Heart left ventricle (tissue), 16 donors: ENCODE data around the gene C7orf57. TPM values are rescaled to one million over a fixed set of nuclear protein-coding genes. Genes with fewer than 3 reads are reported as not detected.
"Not testable (repeated sequence)": the region's sequence is repeated elsewhere in the genome, so short reads cannot be mapped to it uniquely, and the experiment has no call there.

Experiments used
- ATAC-seq, 4 donors: fragments of 200-7000 bp; cut with Tn5 transposase; one replicate each; pipeline ENCODE4 v1.9.1; 2020 to 2022; ENCODE audit warnings: moderate library complexity in 4 of 4, mild to moderate bottlenecking in 3 of 4, moderate number of reproducible peaks in 1 of 4
- DNase-seq, 5 donors: peaks; one replicate each; pipeline ENCODE4 v3.0.0-alpha.2; 2020
- H3K27ac ChIP-seq, 12 donors: fragments of 200-600 bp; sonication (generic) in 4 of 12; one replicate each; pipeline versions ENCODE4 v1.5.0 to v1.8.0; 2016 to 2022; ENCODE audit warnings: mild to moderate bottlenecking in 2 of 12
- H3K27me3 ChIP-seq, 9 donors: fragments of 200-600 bp; sonication (generic) in 2 of 9; one replicate each; pipeline versions ENCODE4 v1.5.1 to v1.8.0; 2016 to 2022; ENCODE audit warnings: mild to moderate bottlenecking in 3 of 9
- H3K36me3 ChIP-seq, 9 donors: fragments of 200-600 bp; sonication (generic) in 2 of 9; one replicate each; pipeline versions ENCODE4 v1.5.0 to v1.8.0; 2018 to 2022; ENCODE audit warnings: mild to moderate bottlenecking in 2 of 9
- H3K4me1 ChIP-seq, 12 donors: fragments of 200-600 bp; sonication (generic) in 4 of 12; one replicate each; pipeline versions ENCODE4 v1.5.0 to v1.8.0; 2016 to 2022; ENCODE audit warnings: mild to moderate bottlenecking in 3 of 12
- H3K4me3 ChIP-seq, 12 donors: fragments of 200-600 bp; sonication (generic) in 4 of 12; one replicate each; pipeline versions ENCODE4 v1.5.0 to v1.8.0; 2017 to 2022; ENCODE audit warnings: mild to moderate bottlenecking in 9 of 12, moderate library complexity in 4 of 12
- H3K9me3 ChIP-seq, 12 donors: fragments of 200-600 bp; sonication (generic) in 4 of 12; one replicate each; pipeline versions ENCODE4 v1.5.0 to v1.8.0; 2016 to 2022; ENCODE audit warnings: mild to moderate bottlenecking in 1 of 12
- CTCF ChIP-seq, 12 donors: fragments of 200-600 bp; sonication (generic) in 4 of 12; IDR thresholded peaks; one replicate each; pipeline versions ENCODE4 v1.5.0 to v1.8.0; 2018 to 2022; ENCODE audit warnings: antibody characterized with exemption in 12 of 12, mild to moderate bottlenecking in 5 of 12
- POLR2A ChIP-seq, 2 donors: fragments of 450-650 bp; IDR thresholded peaks; one replicate each; pipeline ENCODE4 v1.6.1; 2017; ENCODE audit warnings: antibody characterized with exemption in 2 of 2, mild to moderate bottlenecking in 2 of 2, moderate library complexity in 2 of 2
- whole genome bisulfite sequencing, 4 donors: extraction: QIAGEN DNeasy Blood & Tissue Kit in 2 of 4; methylation state at CpG; one replicate each; pipeline versions ENCODE4 v1.1.5 to v1.1.7; 2013 to 2018; 5-methylcytosine and 5-hydroxymethylcytosine counted together
- intact Hi-C, 10 donors: fragments of 100-400 bp; cut with DNase I; formaldehyde crosslinking; loops; one replicate each; pipeline versions ENCODE4 v1.11.1 to v1.14.2; 2022
- long read RNA-seq, 3 donors: library from polyadenylated mRNA; unstranded; transcript quantifications; one replicate each; pipeline ENCODE4 v2.0.0, GENCODE V29; 2020 to 2021
- polyA plus RNA-seq, 2 donors: library from polyadenylated mRNA; stranded (reverse); fragments of 200-250 nt; gene quantifications; one replicate each; pipeline ENCODE4 v1.2.3, GENCODE V29; 2013
- total RNA-seq, 9 donors: library from RNA; depleted of rRNA in 2 of 9; stranded (reverse); fragments of >200 nt in 2 of 9; fragmentation: NEBNext Ultra II Directional in 3 of 9; extraction: Animal tissue kit (Norgen Biotek cat#: 25700) in 3 of 9; gene quantifications; one replicate each; pipeline versions ENCODE4 v1.1.0 to v1.2.4, GENCODE V29; 2016 to 2023
- donor health status: ischemic (EF 13 %, LVEDD 7.1; RV severe dilation, severe dysfunction).
- donor health status: healthy with polysubstance abuse.
- donor health status: DM: no; HTN: yes; CAD: no.
- donor health status: DM: no; HTN: no; CAD: no.
- donor health status: ischemic (EF 25% LVEDD 6.9; RV normal size, moderate dysfunction).
- donor health status: ischemic (EF 25% LVEDD 5.7; RV mildly dilated, moderate dysfunction).
- donor health status: healthy.
- donor health status: DM: yes; HTN: yes; CAD: no.
- donor health status: ischemic (EF 35%, LVEDD 5.7; RV mildly dilated, moderate dysfunction).
- donor health status: nonischemic (EF 11% LVEDD 7.7; RV severe dilation, severe dysfunction).
- donor health status: DM: yes; HTN: yes; CAD: no.
- donor health status: PGD.
- donor health status: ischemic (EF 29% LVEDD 5.4; RV normal size, mild dysfunction).
- donor health status: nonischemic (EF 23%, LVEDD 6.1; RV moderate dilation, normal function).

Gene C7orf57
- under 1 TPM in 1 of 9 donors, not detected in 8; 0.27 TPM for total RNA-seq
- polyA plus RNA-seq, result under 1 TPM in 1 of 2 donors, not detected in 1; 0.03 TPM
- long read RNA-seq, donor 1, result 0 reads
- long read RNA-seq, donor 2, result 0 reads
- long read RNA-seq, donor 3, result 0 reads

GRCh38 chr7:48035301-48035966 is at the start of gene C7orf57:
Gene C7orf57, plus strand, starts transcription at chr7:48035543. Its CDS starts 766 bp downstream, at chr7:48036309.
- DNase-seq (peak; percentile 93 to 97 (median 95)), ATAC-seq (peak; percentile 99 to 100 (median 100))
- TF ChIP-seq CTCF (IDR thresholded peaks at IDR 0.05) (peak in 8 of 12 donors; percentile 8 to 57 (median 39)), POLR2A (IDR thresholded peaks at IDR 0.05) (no peak)
- Histone ChIP-seq H3K36me3 (no peaks in the 10 kb centered on the region), H3K27me3 (peaks cover 0 to 34% (median 6%) of the 10 kb centered on the region in 9 donors), H3K4me1 (peaks cover 0 to 15% (median 10%) of the 10 kb centered on the region in 12 donors), H3K27ac (no peak within 1 kb of the TSS), H3K4me3 (peak within 1 kb of the TSS; percentile 47 to 70 (median 61)), H3K9me3 (no peaks in the 10 kb centered on the region)
- intact Hi-C loops, result loop anchor here in 8 of 10 donors (2.0 to 5.0 kb wide), 5 partner anchors 52 to 77 kb away; partner anchors contain the start of gene UPP1 (in 5 of the 8)
- WGBS, 4 donors, result 0 to 2% (median 1%) methylated on average over 31 to 62 of the region's 62 CpGs

- 85 to 90% (median 87%) methylated on average over 8 of the region's 8 CpGs for WGBS, 4 donors
- Histone ChIP-seq H3K27me3 (no peaks in the 10 kb centered on the region), H3K36me3 (no peaks in the 10 kb centered on the region), H3K9me3 (no peaks in the 10 kb centered on the region), H3K4me3 (no peak overlapping the region), H3K27ac (no peak overlapping the region), H3K4me1 (peaks cover 0 to 14% (median 0%) of the 10 kb centered on the region in 12 donors)
- DNase-seq, result no peak
- intact Hi-C loops, result no loop called here
- TF ChIP-seq CTCF (IDR thresholded peaks at IDR 0.05), result peak in 4 of 12 donors; percentile 8 to 13 (median 11)
- no peak for TF ChIP-seq POLR2A (IDR thresholded peaks at IDR 0.05)
- ATAC-seq, result no peak
These were observed 46.6 kb upstream of the C7orf57 start for GRCh38 chr7:47988496-47989386.

GRCh38 chr7:47989607-47990400 is 45.5 kb upstream of the C7orf57 start:
- not testable (repeated sequence) for H3K4me3 ChIP-seq, DNase-seq, H3K27me3 ChIP-seq, H3K9me3 ChIP-seq, ATAC-seq, H3K36me3 ChIP-seq, H3K27ac ChIP-seq
- intact Hi-C loops, result loop anchor here in 2 of 10 donors (2.0 to 5.0 kb wide), 2 partner anchors 97 to 121 kb away; partner anchors contain the start of gene UPP1 (in 1 of the 2)
- peaks cover 0 to 14% (median 0%) of the 10 kb centered on the region in 12 donors for H3K4me1 ChIP-seq
- 70 to 80% (median 73%) methylated on average over 8 to 10 of the region's 10 CpGs for WGBS, 4 donors

- TF ChIP-seq CTCF (IDR thresholded peaks at IDR 0.05), result no peak
- TF ChIP-seq POLR2A (IDR thresholded peaks at IDR 0.05), result no peak
- no peaks in the 10 kb centered on the region for H3K36me3 ChIP-seq
- intact Hi-C loops, result loop anchor here in 2 of 10 donors (2.0 to 5.0 kb wide), 2 partner anchors 97 to 120 kb away; partner anchors contain the start of gene UPP1 (in 1 of the 2)
- no peaks in the 10 kb centered on the region for H3K9me3 ChIP-seq
- WGBS, 4 donors, result 95 to 99% (median 99%) methylated on average over 5 of the region's 5 CpGs
- ATAC-seq (no peak), DNase-seq (no peak)
- no peaks in the 10 kb centered on the region for H3K27me3 ChIP-seq
- no peak overlapping the region for H3K27ac ChIP-seq
- peaks cover 0 to 14% (median 0%) of the 10 kb centered on the region in 12 donors for H3K4me1 ChIP-seq
- no peak overlapping the region for H3K4me3 ChIP-seq
These were observed 44.8 kb upstream of the C7orf57 start for GRCh38 chr7:47990592-47990991.
